ENCODE results near the gene SYTL3. TPM values are rescaled to one million over a fixed set of nuclear protein-coding genes. Genes with fewer than 3 reads are reported as not detected.

SYTL3 gene
- total RNA-seq, 1 donor from 2014 or later: 6.0 TPM

GRCh38 chr6:158783851-158784250 is 134.0 kb downstream of the SYTL3 start:
- Mint-ChIP-seq H3K4me3 (no peak overlapping the region), H3K27ac (no peak overlapping the region), H3K9me3 (no peaks in the 10 kb centered on the region), H3K36me3 (ENCODE audit: low read depth) (peaks cover 88% of the 10 kb centered on the region), H3K4me1 (peaks cover 21% of the 10 kb centered on the region), H3K27me3 (no peaks in the 10 kb centered on the region)
- intact Hi-C loops (cut with micrococcal nuclease): no loop called here
- DNase-seq (no peak), ATAC-seq (ENCODE audit: low read depth) (no peak)
- ChIA-PET CTCF (interaction anchor here (1.3 kb wide), 1 partner anchor 80 kb away, joined by 4 read pairs; no protein-coding TSS in a partner anchor), POLR2A (interaction anchor here (1.4 kb wide), 1 partner anchor 36 kb away, joined by 5 read pairs; the partner anchor contains the start of gene EZR)
- no peak for TF ChIP-seq CTCF (IDR thresholded peaks at IDR 0.05)

GRCh38 chr6:158784505-158784904 is 134.7 kb downstream of the SYTL3 start:
- no peaks in the 10 kb centered on the region for H3K27me3 Mint-ChIP-seq
- CTCF ChIA-PET: interaction anchor here (1.0 to 1.3 kb wide), 2 partner anchors 80 to 188 kb away, joined by 3 to 4 read pairs; no protein-coding TSS in a partner anchor
- H3K27ac Mint-ChIP-seq: no peak overlapping the region
- H3K36me3 Mint-ChIP-seq (ENCODE audit: low read depth): peaks cover 90% of the 10 kb centered on the region
- intact Hi-C loops (cut with micrococcal nuclease): no loop called here
- H3K4me3 Mint-ChIP-seq: no peak overlapping the region
- ATAC-seq (ENCODE audit: low read depth): no peak
- no peak for TF ChIP-seq CTCF (IDR thresholded peaks at IDR 0.05)
- POLR2A ChIA-PET: interaction anchor here (0.5 to 1.4 kb wide), 3 partner anchors 35 to 188 kb away, joined by 3 to 5 read pairs (median 3); partner anchors contain the start of gene EZR
- no peak for DNase-seq
- no peaks in the 10 kb centered on the region for H3K9me3 Mint-ChIP-seq
- H3K4me1 Mint-ChIP-seq: peaks cover 27% of the 10 kb centered on the region

- H3K4me3 Mint-ChIP-seq: no peak overlapping the region
- POLR2A ChIA-PET: interaction anchor here (0.6 to 1.4 kb wide), 2 partner anchors 34 to 188 kb away, joined by 3 to 5 read pairs; partner anchors contain the start of gene EZR
- intact Hi-C loops (cut with micrococcal nuclease): no loop called here
- H3K27me3 Mint-ChIP-seq: no peaks in the 10 kb centered on the region
- no peak for TF ChIP-seq CTCF (IDR thresholded peaks at IDR 0.05)
- CTCF ChIA-PET: interaction anchor here (1.0 to 1.3 kb wide), 3 partner anchors 81 to 187 kb away, joined by 3 to 4 read pairs (median 3); no protein-coding TSS in a partner anchor
- peaks cover 95% of the 10 kb centered on the region for H3K36me3 Mint-ChIP-seq (ENCODE audit: low read depth)
- DNase-seq: no peak
- H3K9me3 Mint-ChIP-seq: no peaks in the 10 kb centered on the region
- H3K27ac Mint-ChIP-seq: no peak overlapping the region
- peaks cover 32% of the 10 kb centered on the region for H3K4me1 Mint-ChIP-seq
- ATAC-seq (ENCODE audit: low read depth): no peak
These were observed 135.2 kb downstream of the SYTL3 start for GRCh38 chr6:158785036-158785435.

GRCh38 chr6:158786645-158787304 is 136.9 kb downstream of the SYTL3 start:
- POLR2A ChIA-PET: interaction anchor here (1.3 to 1.7 kb wide), 2 partner anchors 17 to 172 kb away, joined by 3 to 4 read pairs; no protein-coding TSS in a partner anchor
- Mint-ChIP-seq H3K4me1 (peaks cover 48% of the 10 kb centered on the region), H3K27ac (no peak overlapping the region), H3K27me3 (no peaks in the 10 kb centered on the region), H3K4me3 (no peak overlapping the region), H3K9me3 (no peaks in the 10 kb centered on the region), H3K36me3 (ENCODE audit: low read depth) (peaks cover 93% of the 10 kb centered on the region)
- DNase-seq (no peak), ATAC-seq (ENCODE audit: low read depth) (no peak)
- CTCF ChIA-PET: interaction anchor here (0.7 to 1.4 kb wide), 2 partner anchors 23 to 185 kb away, joined by 3 read pairs; no protein-coding TSS in a partner anchor
- intact Hi-C loops (cut with micrococcal nuclease): no loop called here
- TF ChIP-seq CTCF (IDR thresholded peaks at IDR 0.05): no peak

GRCh38 chr6:158787395-158787794 is 137.5 kb downstream of the SYTL3 start:
- CTCF ChIA-PET: interaction anchor here (1.4 kb wide), 1 partner anchor 185 kb away, joined by 3 read pairs; no protein-coding TSS in a partner anchor
- TF ChIP-seq CTCF (IDR thresholded peaks at IDR 0.05): no peak
- Mint-ChIP-seq H3K4me1 (peaks cover 54% of the 10 kb centered on the region), H3K4me3 (no peak overlapping the region), H3K27me3 (no peaks in the 10 kb centered on the region), H3K27ac (no peak overlapping the region), H3K36me3 (ENCODE audit: low read depth) (peaks cover 90% of the 10 kb centered on the region), H3K9me3 (no peaks in the 10 kb centered on the region)
- POLR2A ChIA-PET: interaction anchor here (1.3 to 1.7 kb wide), 2 partner anchors 7 to 16 kb away, joined by 3 to 4 read pairs; no protein-coding TSS in a partner anchor
- ATAC-seq (ENCODE audit: low read depth) (no peak), DNase-seq (no peak)
- intact Hi-C loops (cut with micrococcal nuclease): no loop called here

All from activated B cell treated with CpG ODN at 0.5 μM for 24 hours (primary cell).